K562 (cell line): Measurements from ENCODE around the gene MTHFD2. TPM values are rescaled to one million over a fixed set of nuclear protein-coding genes. Genes with fewer than 3 reads are reported as not detected.

Experiments used
- ATAC-seq: fragments of 200-7000 bp; cut with Tn5 transposase; 3 replicates; pipeline ENCODE4 v1.9.1; 2020; ENCODE audit warnings: moderate library complexity
- BruUV-seq: library from RNA; stranded (reverse); fragments of 400-500 nt; replicated peaks from 2 replicates; lab custom pipeline; 2021; lab: Mats Ljungman, UMichigan
- CTCF ChIA-PET: fragments of 300-600 bp; formaldehyde crosslinking; extraction: SDS; loops from one replicate; lab custom pipeline; 2021; ENCODE audit warnings: low intra/inter-chr PET ratio; lab: Yijun Ruan, JAX
- POLR2A ChIA-PET: fragments of 300-600, 350-650 bp; sonication (Branson Sonifier 250); formaldehyde crosslinking; extraction: SDS; loops from one replicate; lab custom pipeline; 2021; ENCODE audit warnings: antibody characterized with exemption, inconsistent platforms; lab: Yijun Ruan, JAX
- DNase-seq, 4 experiments: peaks; one replicate each; pipeline versions ENCODE4 v3.0.0 to v3.0.0-alpha.2; 2011 to 2018; ENCODE audit warnings: low spot score in 3 of 4, mixed read lengths in 3 of 4; ENCODE audit errors: extremely low read depth in 1 of 4
- FAIRE-seq: peaks from 2 replicates; lab custom pipeline; 2011; peaks lifted over from hg19 to GRCh38; lab: Jason Lieb, UNC
- H2AFZ ChIP-seq: 2 replicates; pipeline ENCODE4 v1.6.0; 2011; ENCODE audit warnings: low read depth, low read length, control low read depth, inconsistent platforms
- H3K27ac ChIP-seq: fragments of 200-600 bp; 3 replicates; pipeline ENCODE4 v1.8.0; 2011; ENCODE audit warnings: low read depth, mild to moderate bottlenecking, control low read depth, inconsistent platforms, low read length, moderate library complexity, mixed read lengths; ENCODE audit errors: extremely low read depth
- H3K27me3 ChIP-seq, 2 experiments: fragments of 300-600 bp in 1 of 2; 2 replicates in 1 of 2; 3 replicates in 1 of 2; pipeline versions ENCODE4 v1.6.0 to v1.8.0; 2011; ENCODE audit warnings: inconsistent platforms in 2 of 2, low read length in 2 of 2, mild to moderate bottlenecking in 1 of 2, mixed read lengths in 1 of 2, moderate library complexity in 1 of 2; ENCODE audit not compliant: control insufficient read depth in 2 of 2, insufficient read depth in 2 of 2
- H3K36me3 ChIP-seq: fragments of 300-600 bp; 3 replicates; pipeline ENCODE4 v1.8.0; 2011; ENCODE audit warnings: mild to moderate bottlenecking, low read length, inconsistent platforms; ENCODE audit not compliant: control insufficient read depth, insufficient read depth
- H3K4me1 ChIP-seq, 2 experiments: fragments of 200-600 bp in 1 of 2; replicated peaks in 1 of 2; 2 replicates in 1 of 2; 3 replicates in 1 of 2; pipeline versions ENCODE4 v1.5.1 to v1.8.0; 2011; ENCODE audit warnings: inconsistent platforms in 2 of 2, low read length in 2 of 2, mild to moderate bottlenecking in 1 of 2, mixed read lengths in 1 of 2, moderate library complexity in 1 of 2; ENCODE audit not compliant: control insufficient read depth in 2 of 2, insufficient read depth in 2 of 2
- H3K4me2 ChIP-seq: 2 replicates; pipeline ENCODE4 v1.6.1; 2011; ENCODE audit warnings: low read length, control low read depth, inconsistent platforms, mixed read lengths; ENCODE audit not compliant: insufficient read depth
- H3K4me3 ChIP-seq: fragments of 200-600 bp; sonication (generic), shearing (Covaris generic); 2 replicates; pipeline ENCODE4 v1.5.1; 2016; ENCODE audit warnings: control low read depth, inconsistent platforms
- H3K79me2 ChIP-seq: fragments of 200-600 bp; 3 replicates; pipeline ENCODE4 v1.8.0; 2011; ENCODE audit warnings: low read length, inconsistent platforms; ENCODE audit not compliant: control insufficient read depth, insufficient read depth
- H3K9ac ChIP-seq, 2 experiments: 2 replicates each; pipeline versions ENCODE4 v1.6.0 to v1.6.1; 2011; ENCODE audit warnings: low read depth in 2 of 2, low read length in 2 of 2, control low read depth in 1 of 2, inconsistent platforms in 1 of 2, mild to moderate bottlenecking in 1 of 2, mixed read lengths in 1 of 2; ENCODE audit not compliant: insufficient read depth in 1 of 2
- H3K9me1 ChIP-seq: one replicate; pipeline ENCODE4 v1.6.0; 2011; ENCODE audit warnings: inconsistent platforms, mild to moderate bottlenecking, low read length, moderate library complexity; ENCODE audit not compliant: control insufficient read depth, insufficient read depth
- H3K9me3 ChIP-seq: replicated peaks from 2 replicates; pipeline ENCODE4 v1.5.1; 2011; ENCODE audit warnings: low read depth, low read length, inconsistent platforms; ENCODE audit not compliant: control insufficient read depth, insufficient read depth
- H4K20me1 ChIP-seq: replicated peaks from 2 replicates; pipeline ENCODE4 v1.6.1; 2011; ENCODE audit warnings: low read length, inconsistent platforms, mixed read lengths; ENCODE audit not compliant: control insufficient read depth, insufficient read depth
- ASH1L ChIP-seq: fragments of 450-650 bp; IDR thresholded peaks from 2 replicates; pipeline ENCODE4 v1.6.1; 2018; ENCODE audit warnings: borderline replicate concordance, mild to moderate bottlenecking, low read depth; ENCODE audit not compliant: partially characterized antibody
- FOXJ2 ChIP-seq: fragments of 200-800 bp; sonication (Bioruptor generic); IDR thresholded peaks from 2 replicates; pipeline ENCODE4 v1.6.1; 2016; ENCODE audit warnings: missing genetic modification characterization, missing compliant biosample characterization
- NFE2 ChIP-seq: IDR thresholded peaks from 2 replicates; pipeline ENCODE4 v1.6.1; 2014; ENCODE audit warnings: antibody characterized with exemption, low read depth
- NFXL1 ChIP-seq: fragments of 450-650 bp; formaldehyde crosslinking; IDR thresholded peaks from 2 replicates; pipeline ENCODE4 v1.4.0; 2021; ENCODE audit warnings: mild to moderate bottlenecking
- NR2C1 ChIP-seq, 2 experiments: fragments of 450-650 bp; IDR thresholded peaks; 2 replicates each; pipeline ENCODE4 v1.6.1; 2017; ENCODE audit warnings: mild to moderate bottlenecking in 2 of 2, antibody characterized with exemption in 1 of 2, inconsistent platforms in 1 of 2, missing compliant biosample characterization in 1 of 2, missing genetic modification characterization in 1 of 2
- PHB2 ChIP-seq: fragments of 450-650 bp; IDR thresholded peaks from 2 replicates; pipeline ENCODE4 v1.6.1; 2017; ENCODE audit warnings: low read depth
- POLR3A ChIP-seq: IDR thresholded peaks from 2 replicates; pipeline ENCODE4 v1.6.1; 2011; ENCODE audit warnings: borderline replicate concordance, mild to moderate bottlenecking, moderate library complexity; ENCODE audit not compliant: insufficient read length, insufficient read depth; ENCODE audit errors: extremely low read depth
- ZFP30 ChIP-seq: fragments of 250-450 bp; sonication (Bioruptor Pico); IDR thresholded peaks from 2 replicates; pipeline ENCODE4 v1.8.0; 2022; ENCODE audit warnings: moderate library complexity, mild to moderate bottlenecking, inconsistent platforms, borderline replicate concordance
- ZNF184 ChIP-seq: sonication (generic); formaldehyde crosslinking; IDR thresholded peaks from 2 replicates; pipeline ENCODE4 v1.5.0; 2020; ENCODE audit warnings: missing genetic modification reagents
- ZNF785 ChIP-seq: fragments of 250-450 bp; sonication (Bioruptor Pico); IDR thresholded peaks from 2 replicates; pipeline ENCODE4 v1.4.0; 2020; ENCODE audit warnings: mild to moderate bottlenecking
- WGBS: fragments of 100-300 bp; shearing (Covaris generic); methylation state at CpG from one replicate; pipeline ENCODE4 v1.1.6; 2016; ENCODE audit warnings: low coverage, mixed read lengths; ENCODE audit not compliant: insufficient coverage; ENCODE audit errors: missing lambda C conversion rate; 5-methylcytosine and 5-hydroxymethylcytosine counted together
- in situ Hi-C: fragments of 300-500 bp; cut with MboI; formaldehyde crosslinking; loops from 4 replicates; pipeline ENCODE4 v1.15.0; 2018; ENCODE audit warnings: inconsistent platforms, mixed read lengths
- intact Hi-C: fragments of 100-400 bp; cut with micrococcal nuclease; formaldehyde crosslinking; loops from 2 replicates; pipeline ENCODE4 v1.14.2; 2022
- polyA plus RNA-seq, 8 experiments: library from polyadenylated mRNA; depleted of rRNA in 4 of 8; stranded (reverse) in 5 of 8; unstranded in 3 of 8; fragments of >200 nt; fragmentation: Nextera tagmentation in 2 of 8; fragmentation: Illumina TruSeq in 1 of 8; extraction: Ambion mirVana in 2 of 8; extraction: Trizol in 1 of 8; gene quantifications; 2 replicates each; pipeline versions ENCODE4 v1.2.1 to v1.2.3, GENCODE V29; 2011 to 2014; ENCODE audit warnings: inconsistent platforms in 1 of 8, missing spikeins in 1 of 8
- total RNA-seq, 7 experiments: library from RNA; depleted of rRNA in 6 of 7; stranded (reverse); fragments of >200 nt in 6 of 7; fragmentation: Illumina TruSeq in 2 of 7; extraction: Trizol in 2 of 7; gene quantifications; 2 replicates each; pipeline versions ENCODE4 v1.2.1 to v1.2.3, GENCODE V29; 2011 to 2021; ENCODE audit warnings: low replicate concordance in 1 of 7
- TF ChIP-seq, protein P1 (sequence below): fragments of 250-450 bp; sonication (Bioruptor Pico); IDR thresholded peaks from 2 replicates; pipeline ENCODE4 v1.8.0; 2022; ENCODE audit warnings: inconsistent platforms

Gene MTHFD2
- total and polyA plus RNA-seq, 9 of the 15 experiments (the other 6 are each of a cell fraction or from before 2014, with no cell fraction given) = 113 to 520 (median 234) TPM

DNA sequence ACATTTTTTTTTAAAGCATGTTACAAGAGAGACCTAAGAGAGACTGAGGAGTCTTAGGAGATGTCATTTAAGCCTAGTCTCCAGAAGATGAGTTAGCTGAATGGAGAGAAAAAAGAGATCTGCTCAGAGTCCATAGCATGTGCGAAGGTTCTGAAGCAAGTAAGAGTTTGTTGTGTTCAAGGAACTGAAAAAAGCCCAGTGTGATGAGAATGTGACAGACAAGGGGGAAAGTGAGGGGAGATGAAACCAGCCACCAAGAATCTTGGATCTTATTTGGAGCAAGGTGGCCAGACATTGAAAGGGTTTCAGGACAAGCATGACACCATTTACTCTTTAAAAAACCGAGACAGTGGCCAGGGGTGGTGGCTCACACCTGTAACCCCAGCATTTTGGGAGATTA, 14.5 kb upstream of the MTHFD2 start:
- no peak for ATAC-seq
- ChIA-PET CTCF (no interaction called here), POLR2A (interaction anchor here (1.0 to 2.5 kb wide), 3 partner anchors 13 to 16 kb away, joined by 3 to 7 read pairs (median 3); partner anchors contain the start of gene MTHFD2)
- no peaks in the 10 kb centered on the region for H4K20me1 ChIP-seq
- H3K4me1 ChIP-seq = peaks cover 24 to 30% of the 10 kb centered on the region in 2 experiments
- no peak for FAIRE-seq
- intact Hi-C loops = no loop called here
- H3K36me3 ChIP-seq = no peaks in the 10 kb centered on the region
- no peaks in the 10 kb centered on the region for H3K79me2 ChIP-seq
- DNase-seq = no peak
- no peak overlapping the region for H3K27ac ChIP-seq
- H3K9me3 ChIP-seq = no peaks in the 10 kb centered on the region
- H3K27me3 ChIP-seq = no peaks in the 10 kb centered on the region
- peak overlapping the region; percentile 68 for H2AFZ ChIP-seq
- H3K9me1 ChIP-seq = no peaks in the 10 kb centered on the region
- no peak overlapping the region for H3K4me2 ChIP-seq
- no peak overlapping the region for H3K4me3 ChIP-seq
- TF ChIP-seq NFE2 (no peak), ZFP30 (CRISPR knock-in tag) (no peak), NFXL1 (no peak), ZNF785 (CRISPR knock-in tag) (no peak), NR2C1 (IDR thresholded peaks at IDR 0.05) (no peak), NR2C1 (tag; IDR thresholded peaks at IDR 0.05) (no peak), ASH1L (no peak), PHB2 (no peak), POLR3A (no peak), FOXJ2 (tag) (no peak), ZNF184 (CRISPR knock-in tag) (no peak)
- TF ChIP-seq, protein P1, sequence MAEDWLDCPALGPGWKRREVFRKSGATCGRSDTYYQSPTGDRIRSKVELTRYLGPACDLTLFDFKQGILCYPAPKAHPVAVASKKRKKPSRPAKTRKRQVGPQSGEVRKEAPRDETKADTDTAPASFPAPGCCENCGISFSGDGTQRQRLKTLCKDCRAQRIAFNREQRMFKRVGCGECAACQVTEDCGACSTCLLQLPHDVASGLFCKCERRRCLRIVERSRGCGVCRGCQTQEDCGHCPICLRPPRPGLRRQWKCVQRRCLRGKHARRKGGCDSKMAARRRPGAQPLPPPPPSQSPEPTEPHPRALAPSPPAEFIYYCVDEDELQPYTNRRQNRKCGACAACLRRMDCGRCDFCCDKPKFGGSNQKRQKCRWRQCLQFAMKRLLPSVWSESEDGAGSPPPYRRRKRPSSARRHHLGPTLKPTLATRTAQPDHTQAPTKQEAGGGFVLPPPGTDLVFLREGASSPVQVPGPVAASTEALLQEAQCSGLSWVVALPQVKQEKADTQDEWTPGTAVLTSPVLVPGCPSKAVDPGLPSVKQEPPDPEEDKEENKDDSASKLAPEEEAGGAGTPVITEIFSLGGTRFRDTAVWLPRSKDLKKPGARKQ (CRISPR knock-in tag) = no peak
- TF ChIP-seq, all 486 proteins: peak for 0
- WGBS = 52% methylated on average over 2 of the region's 2 CpGs
- in situ Hi-C loops = no loop called here
- no TSS peak for BruUV-seq
- H3K9ac ChIP-seq = no peak overlapping the region
